OCI-LY7 (cell line): ENCODE measurements around the gene BBOF1. TPM values are rescaled to one million over a fixed set of nuclear protein-coding genes. Genes with fewer than 3 reads are reported as not detected.
A peak's percentile ranks its signal among the peaks of the same experiment; 100 is the strongest.
"Not testable (repeated sequence)": the region's sequence is repeated elsewhere in the genome, so short reads cannot be mapped to it uniquely, and the experiment has no call there.

Source experiments
- BruUV-seq: library from RNA; stranded (reverse); fragments of 400-500 nt; replicated peaks from 2 replicates; lab custom pipeline; 2021; lab: Mats Ljungman, UMichigan
- CTCF ChIA-PET: fragments of 300-600 bp; sonication (Branson Sonifier 250); formaldehyde crosslinking; loops from one replicate; lab custom pipeline; 2022; ENCODE audit warnings: antibody characterized with exemption; ENCODE audit not compliant: unreplicated experiment; lab: Charles Lee
- POLR2A ChIA-PET: fragments of 300-600 bp; sonication (Branson Sonifier 250); formaldehyde crosslinking; loops from one replicate; lab custom pipeline; 2022; ENCODE audit warnings: antibody characterized with exemption; lab: Charles Lee
- DNase-seq: peaks from one replicate; pipeline ENCODE4 v3.0.0-alpha.2; 2015; ENCODE audit warnings: low spot score
- H2AFZ ChIP-seq: fragments of 200-600 bp; sonication (generic), shearing (Covaris generic); 2 replicates; pipeline ENCODE4 v1.6.1; 2014; ENCODE audit warnings: mild to moderate bottlenecking, antibody characterized with exemption, low read length, moderate library complexity
- H3K27ac ChIP-seq: fragments of 200-600 bp; sonication (generic); 2 replicates; pipeline ENCODE4 v1.5.1; 2014; ENCODE audit warnings: mixed run types, low read depth, mild to moderate bottlenecking, moderate library complexity, low read length, inconsistent platforms; ENCODE audit not compliant: poor library complexity, severe bottlenecking
- H3K36me3 ChIP-seq: fragments of 200-600 bp; sonication (generic); 2 replicates; pipeline ENCODE4 v1.6.1; 2014; ENCODE audit warnings: mild to moderate bottlenecking, antibody characterized with exemption, low read length, moderate library complexity, mixed read lengths; ENCODE audit not compliant: insufficient read depth
- H3K4me1 ChIP-seq: fragments of 200-600 bp; sonication (generic); 2 replicates; pipeline ENCODE4 v1.5.1; 2014; ENCODE audit warnings: mild to moderate bottlenecking, low read length; ENCODE audit not compliant: insufficient read depth, poor library complexity, severe bottlenecking
- H3K4me2 ChIP-seq: fragments of 200-600 bp; sonication (generic); 2 replicates; pipeline ENCODE4 v1.6.1; 2014; ENCODE audit warnings: mild to moderate bottlenecking, low read length
- H3K4me3 ChIP-seq: fragments of 200-600 bp; sonication (generic); 2 replicates; pipeline ENCODE4 v1.5.1; 2014; ENCODE audit warnings: mild to moderate bottlenecking, low read depth, low read length; ENCODE audit not compliant: poor library complexity, severe bottlenecking
- H3K79me2 ChIP-seq: fragments of 200-600 bp; sonication (generic); 2 replicates; pipeline ENCODE4 v1.6.1; 2016; ENCODE audit warnings: low read depth, mild to moderate bottlenecking, low read length, moderate library complexity, mixed read lengths; ENCODE audit not compliant: insufficient read depth
- H3K9me2 ChIP-seq: fragments of 200-600 bp; sonication (generic); 2 replicates; pipeline ENCODE4 v1.6.1; 2016; ENCODE audit warnings: mild to moderate bottlenecking, low read length, mixed read lengths; ENCODE audit not compliant: insufficient read depth
- H3K9me3 ChIP-seq: fragments of 200-600 bp; sonication (generic); 2 replicates; pipeline ENCODE4 v1.6.1; 2014; ENCODE audit warnings: mild to moderate bottlenecking, mixed run types, low read length, mixed read lengths
- H4K20me1 ChIP-seq: fragments of 200-600 bp; sonication (generic); 2 replicates; pipeline ENCODE4 v1.6.1; 2014; ENCODE audit warnings: mild to moderate bottlenecking, antibody characterized with exemption, low read length, moderate library complexity, mixed read lengths; ENCODE audit not compliant: insufficient read depth
- EZH2phosphoT487 ChIP-seq: fragments of 200-600 bp; sonication (generic); IDR thresholded peaks from 2 replicates; pipeline ENCODE4 v1.6.1; 2018; ENCODE audit warnings: low read depth, borderline replicate concordance, mild to moderate bottlenecking, mixed run types, antibody characterized with exemption, low read length, moderate library complexity, mixed read lengths
- intact Hi-C: fragments of 100-400 bp; cut with micrococcal nuclease; formaldehyde crosslinking; loops from one replicate; pipeline ENCODE4 v1.10.0; 2022; ENCODE audit not compliant: unreplicated experiment
- small RNA-seq: library from RNA; depleted of rRNA; stranded (forward); fragments of <200 nt; gene quantifications from one replicate; pipeline ENCODE3, GENCODE V24; 2014
- total RNA-seq, 2 experiments: library from RNA; depleted of rRNA in 1 of 2; stranded (reverse); fragments of >200 nt in 1 of 2; shearing (Covaris generic) in 1 of 2; gene quantifications; 2 replicates each; pipeline ENCODE4 v1.2.3, GENCODE V29; 2014 to 2022
- TF ChIP-seq, protein P1 (sequence below): fragments of 200-600 bp; sonication (generic); conservative IDR thresholded peaks from 2 replicates; pipeline ENCODE4 v1.5.1; 2014; ENCODE audit warnings: mild to moderate bottlenecking, antibody characterized with exemption, low read length, moderate library complexity, mixed read lengths

Gene BBOF1
- total RNA-seq, 2 experiments from 2014 or later: 1.7 to 3.2 TPM

DNA sequence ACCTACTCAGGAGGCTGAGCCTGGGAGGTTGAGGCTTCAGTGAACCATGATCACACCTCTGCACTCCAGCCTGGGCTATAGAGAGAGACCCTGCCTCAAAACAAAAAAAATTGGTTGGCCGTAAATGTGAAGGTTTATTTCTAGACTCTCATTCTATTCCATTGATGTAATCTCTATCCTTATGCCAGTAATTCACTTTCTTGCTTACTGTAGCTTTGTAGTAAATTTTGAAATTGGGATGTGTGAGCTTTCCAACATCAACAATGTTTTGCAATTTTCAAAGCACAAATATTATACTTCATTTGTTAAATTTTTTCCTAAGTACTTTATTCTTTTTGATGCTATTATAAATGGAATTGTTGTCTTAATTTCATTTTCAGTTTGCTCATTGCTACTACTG is 90.2 kb downstream of the BBOF1 start:
- TF ChIP-seq, protein P1, sequence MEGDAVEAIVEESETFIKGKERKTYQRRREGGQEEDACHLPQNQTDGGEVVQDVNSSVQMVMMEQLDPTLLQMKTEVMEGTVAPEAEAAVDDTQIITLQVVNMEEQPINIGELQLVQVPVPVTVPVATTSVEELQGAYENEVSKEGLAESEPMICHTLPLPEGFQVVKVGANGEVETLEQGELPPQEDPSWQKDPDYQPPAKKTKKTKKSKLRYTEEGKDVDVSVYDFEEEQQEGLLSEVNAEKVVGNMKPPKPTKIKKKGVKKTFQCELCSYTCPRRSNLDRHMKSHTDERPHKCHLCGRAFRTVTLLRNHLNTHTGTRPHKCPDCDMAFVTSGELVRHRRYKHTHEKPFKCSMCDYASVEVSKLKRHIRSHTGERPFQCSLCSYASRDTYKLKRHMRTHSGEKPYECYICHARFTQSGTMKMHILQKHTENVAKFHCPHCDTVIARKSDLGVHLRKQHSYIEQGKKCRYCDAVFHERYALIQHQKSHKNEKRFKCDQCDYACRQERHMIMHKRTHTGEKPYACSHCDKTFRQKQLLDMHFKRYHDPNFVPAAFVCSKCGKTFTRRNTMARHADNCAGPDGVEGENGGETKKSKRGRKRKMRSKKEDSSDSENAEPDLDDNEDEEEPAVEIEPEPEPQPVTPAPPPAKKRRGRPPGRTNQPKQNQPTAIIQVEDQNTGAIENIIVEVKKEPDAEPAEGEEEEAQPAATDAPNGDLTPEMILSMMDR: no peak
- no peak for TF ChIP-seq EZH2phosphoT487
- no peak overlapping the region for H3K27ac ChIP-seq
- H2AFZ ChIP-seq: no peak overlapping the region
- no peaks in the 10 kb centered on the region for H4K20me1 ChIP-seq
- H3K36me3 ChIP-seq: peaks cover 26% of the 10 kb centered on the region
- H3K4me3 ChIP-seq: no peak overlapping the region
- intact Hi-C loops: no loop called here
- POLR2A ChIA-PET: interaction anchor here (0.6 kb wide), 1 partner anchor 20 kb away, joined by 3 read pairs; no protein-coding TSS in a partner anchor
- no peaks in the 10 kb centered on the region for H3K4me1 ChIP-seq
- no TSS peak for BruUV-seq
- H3K4me2 ChIP-seq: no peak overlapping the region
- no peak for DNase-seq
- no peaks in the 10 kb centered on the region for H3K9me2 ChIP-seq
- H3K9me3 ChIP-seq: no peaks in the 10 kb centered on the region
- CTCF ChIA-PET: no interaction called here
- no peaks in the 10 kb centered on the region for H3K79me2 ChIP-seq

DNA sequence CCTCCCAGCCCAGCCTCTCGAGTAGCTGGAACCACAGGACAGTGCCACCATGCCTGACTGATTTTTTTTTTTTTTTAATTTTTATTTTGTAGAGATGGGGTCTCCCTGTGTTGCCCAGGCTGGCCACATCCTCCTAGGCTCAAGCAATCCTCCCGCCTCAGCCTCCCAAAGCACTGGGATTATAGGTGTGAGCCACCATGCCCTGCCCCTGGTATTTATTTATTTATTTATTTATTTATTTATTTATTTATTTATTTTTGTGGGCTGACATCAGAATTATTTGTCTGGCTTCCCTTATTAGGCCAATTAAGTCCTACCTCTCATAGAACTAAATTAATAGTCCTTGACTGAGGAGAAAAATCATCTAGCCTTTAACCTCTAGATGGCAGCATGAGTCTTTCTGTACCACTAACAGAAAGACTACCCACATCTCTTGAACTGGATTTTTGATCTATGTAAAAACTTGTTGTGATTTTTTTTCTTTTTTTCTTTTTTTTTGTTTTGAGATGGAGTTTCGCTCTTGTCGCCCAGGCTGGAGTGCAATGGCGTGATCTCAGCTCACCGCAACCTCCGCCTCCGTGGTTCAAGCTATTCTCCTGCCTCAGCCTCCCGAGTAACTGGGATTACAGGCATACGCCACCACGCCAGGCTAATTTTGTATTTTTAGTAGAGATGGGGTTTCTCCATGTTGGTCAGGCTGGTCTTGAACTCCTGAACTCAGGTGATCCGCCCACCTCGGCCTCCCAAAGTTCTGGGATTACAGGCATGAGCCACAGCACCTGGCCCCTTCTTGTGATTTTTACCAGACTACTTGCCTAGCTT is 92.5 kb downstream of the BBOF1 start:
- H4K20me1 ChIP-seq, H3K4me1 ChIP-seq, H3K9me2 ChIP-seq, CTCF ChIA-PET, POLR2A ChIA-PET, H3K79me2 ChIP-seq, H3K4me3 ChIP-seq, H3K4me2 ChIP-seq, H3K9me3 ChIP-seq, H3K27ac ChIP-seq, H2AFZ ChIP-seq, BruUV-seq: not testable (repeated sequence)
- peaks cover 29% of the 10 kb centered on the region for H3K36me3 ChIP-seq
- TF ChIP-seq, protein P1: peak; percentile 76
- DNase-seq: peak; percentile 65
- intact Hi-C loops: loop anchor here (1.0 kb wide), 1 partner anchor 140 kb away; no protein-coding TSS in a partner anchor

Small RNA genes lying within 50 kb of the gene (small RNA-seq; reads per million reads assigned to genes)
- not detected for gene AC005480.2

Other genes starting within 250 kb of the BBOF1 start
- gene PTGR2, start 167.5 kb upstream of the BBOF1 start, total RNA-seq (2014; rRNA removed; shearing (Covaris generic)): 6.4 and 6.6 TPM in 2 replicates
- 14.3 and 17.8 TPM in 2 replicates for gene PTGR2, start 167.5 kb upstream of the BBOF1 start, total RNA-seq (2022)
- 41.6 and 49.6 TPM in 2 replicates for gene ZNF410, start 132.5 kb upstream of the BBOF1 start, total RNA-seq (2014; rRNA removed; shearing (Covaris generic))
- 45.2 and 45.5 TPM in 2 replicates for gene ZNF410, start 132.5 kb upstream of the BBOF1 start, total RNA-seq (2022)
- 2.3 and 2.6 TPM in 2 replicates for gene FAM161B, start 69.3 kb upstream of the BBOF1 start, total RNA-seq (2014; rRNA removed; shearing (Covaris generic))
- gene FAM161B, start 69.3 kb upstream of the BBOF1 start, total RNA-seq (2022): 3.5 and 3.6 TPM in 2 replicates
- gene COQ6, start 69.0 kb upstream of the BBOF1 start, total RNA-seq (2014; rRNA removed; shearing (Covaris generic)): 18.7 and 35.4 TPM in 2 replicates
- gene COQ6, start 69.0 kb upstream of the BBOF1 start, total RNA-seq (2022): 20.5 and 22.0 TPM in 2 replicates
- 7.5 and 7.8 TPM in 2 replicates for gene ENTPD5, start 61 bp upstream of the BBOF1 start, total RNA-seq (2014; rRNA removed; shearing (Covaris generic))
- gene ENTPD5, start 61 bp upstream of the BBOF1 start, total RNA-seq (2022): 18.1 and 20.8 TPM in 2 replicates
- gene ALDH6A1, start 65.1 kb downstream of the BBOF1 start, total RNA-seq (2014; rRNA removed; shearing (Covaris generic)): 16.6 and 17.0 TPM in 2 replicates
- gene ALDH6A1, start 65.1 kb downstream of the BBOF1 start, total RNA-seq (2022): 20.7 and 25.7 TPM in 2 replicates
- gene LIN52, start 65.6 kb downstream of the BBOF1 start, total RNA-seq (2014; rRNA removed; shearing (Covaris generic)): 9.8 and 12.3 TPM in 2 replicates
- 16.9 and 18.0 TPM in 2 replicates for gene LIN52, start 65.6 kb downstream of the BBOF1 start, total RNA-seq (2022)
- gene VSX2, start 220.1 kb downstream of the BBOF1 start, total RNA-seq (2014; rRNA removed; shearing (Covaris generic)): not detected in 2 replicates
- not detected in 2 replicates for gene VSX2, start 220.1 kb downstream of the BBOF1 start, total RNA-seq (2022)